Left ventricle myocardium inferior (tissue), 1 donor: ENCODE results near the gene CCDC134. TPM values are rescaled to one million over a fixed set of nuclear protein-coding genes. Genes with fewer than 3 reads are reported as not detected.

Experiments
- DNase-seq: peaks from one replicate; pipeline ENCODE4 v3.0.0-alpha.2; 2020
- H3K27ac ChIP-seq: fragments of 200-600 bp; replicated peaks from 2 replicates; pipeline ENCODE4 v1.8.0; 2021
- H3K27me3 ChIP-seq: fragments of 200-600 bp; 2 replicates; pipeline ENCODE4 v1.8.0; 2021; ENCODE audit warnings: low read depth
- H3K36me3 ChIP-seq: fragments of 200-600 bp; 2 replicates; pipeline ENCODE4 v1.8.0; 2021
- H3K4me1 ChIP-seq: fragments of 200-600 bp; 2 replicates; pipeline ENCODE4 v1.8.0; 2021
- H3K4me3 ChIP-seq: fragments of 200-600 bp; 2 replicates; pipeline ENCODE4 v1.8.0; 2021; ENCODE audit warnings: mild to moderate bottlenecking, moderate library complexity
- H3K9me3 ChIP-seq: fragments of 200-600 bp; replicated peaks from 2 replicates; pipeline ENCODE4 v1.8.0; 2021
- intact Hi-C: fragments of 100-400 bp; cut with micrococcal nuclease; formaldehyde crosslinking; loops from one replicate; pipeline ENCODE4 v1.11.0; 2022
- total RNA-seq: library from RNA; stranded (reverse); fragmentation: NEBNext Ultra II Directional; extraction: Animal tissue kit (Norgen Biotek cat#: 25700); gene quantifications from one replicate; pipeline ENCODE4 v1.2.1, GENCODE V29; 2021
- TF ChIP-seq, protein P1 (sequence below): fragments of 200-600 bp; IDR thresholded peaks from 2 replicates; pipeline ENCODE4 v1.8.0; 2021; ENCODE audit warnings: antibody characterized with exemption, mild to moderate bottlenecking, borderline replicate concordance
- donor health status: DM: no; HTN: yes; CAD: no; lungs with severe emphysema.

The CCDC134 gene
- total RNA-seq, 1 donor from 2014 or later: 3.9 TPM

DNA sequence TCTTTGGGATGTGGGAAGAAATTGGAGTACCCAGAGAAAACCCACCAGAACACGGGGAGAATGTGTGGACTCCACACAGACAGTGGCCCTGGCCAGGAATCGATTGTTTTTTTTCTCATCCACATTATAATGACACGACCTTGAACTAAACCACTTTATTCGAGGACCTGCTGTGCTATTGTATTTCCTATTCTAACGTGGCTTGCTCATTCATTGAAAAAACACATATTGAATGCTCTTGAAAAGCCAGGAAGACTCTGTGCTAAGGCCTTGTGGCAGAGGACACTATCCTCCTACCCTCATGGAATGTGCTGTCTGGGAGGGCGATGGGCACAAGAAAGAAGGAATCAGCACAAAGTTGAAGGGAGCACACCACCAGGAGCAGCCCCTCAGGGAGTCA lies 23.3 kb downstream of the CCDC134 start:
- no peaks in the 10 kb centered on the region for H3K36me3 ChIP-seq
- H3K4me3 ChIP-seq: no peak overlapping the region
- peaks cover 28% of the 10 kb centered on the region for H3K4me1 ChIP-seq
- intact Hi-C loops: loop anchor here (5.0 kb wide), 1 partner anchor 119 kb away; no protein-coding TSS in a partner anchor
- no peak overlapping the region for H3K27ac ChIP-seq
- no peak for DNase-seq
- no peaks in the 10 kb centered on the region for H3K27me3 ChIP-seq
- no peaks in the 10 kb centered on the region for H3K9me3 ChIP-seq
- TF ChIP-seq, protein P1, sequence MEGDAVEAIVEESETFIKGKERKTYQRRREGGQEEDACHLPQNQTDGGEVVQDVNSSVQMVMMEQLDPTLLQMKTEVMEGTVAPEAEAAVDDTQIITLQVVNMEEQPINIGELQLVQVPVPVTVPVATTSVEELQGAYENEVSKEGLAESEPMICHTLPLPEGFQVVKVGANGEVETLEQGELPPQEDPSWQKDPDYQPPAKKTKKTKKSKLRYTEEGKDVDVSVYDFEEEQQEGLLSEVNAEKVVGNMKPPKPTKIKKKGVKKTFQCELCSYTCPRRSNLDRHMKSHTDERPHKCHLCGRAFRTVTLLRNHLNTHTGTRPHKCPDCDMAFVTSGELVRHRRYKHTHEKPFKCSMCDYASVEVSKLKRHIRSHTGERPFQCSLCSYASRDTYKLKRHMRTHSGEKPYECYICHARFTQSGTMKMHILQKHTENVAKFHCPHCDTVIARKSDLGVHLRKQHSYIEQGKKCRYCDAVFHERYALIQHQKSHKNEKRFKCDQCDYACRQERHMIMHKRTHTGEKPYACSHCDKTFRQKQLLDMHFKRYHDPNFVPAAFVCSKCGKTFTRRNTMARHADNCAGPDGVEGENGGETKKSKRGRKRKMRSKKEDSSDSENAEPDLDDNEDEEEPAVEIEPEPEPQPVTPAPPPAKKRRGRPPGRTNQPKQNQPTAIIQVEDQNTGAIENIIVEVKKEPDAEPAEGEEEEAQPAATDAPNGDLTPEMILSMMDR: no peak

DNA sequence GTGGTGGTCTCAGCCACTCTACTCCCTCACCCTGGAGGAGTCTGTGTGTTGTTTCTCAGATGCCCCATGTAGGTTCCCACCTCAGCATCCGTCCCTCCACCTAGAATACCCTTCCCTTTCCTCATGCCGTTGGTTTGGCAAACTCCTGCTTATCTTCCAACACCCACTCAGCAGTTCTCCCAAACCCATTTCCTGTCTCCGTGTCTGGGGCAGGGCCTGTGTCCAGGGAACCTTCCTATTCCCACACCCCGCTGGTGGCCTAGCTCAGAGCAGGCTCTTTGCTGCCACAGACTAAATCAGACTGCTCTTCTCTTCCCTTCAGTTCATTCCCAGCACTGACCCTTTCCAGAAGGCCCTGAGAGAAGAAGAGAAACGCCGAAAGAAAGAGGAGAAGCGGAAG lies 24.9 kb downstream of the CCDC134 start:
- intact Hi-C loops: no loop called here
- peak; percentile 27 for DNase-seq
- peaks cover 28% of the 10 kb centered on the region for H3K4me1 ChIP-seq
- no peaks in the 10 kb centered on the region for H3K9me3 ChIP-seq
- H3K27me3 ChIP-seq: no peaks in the 10 kb centered on the region
- no peak overlapping the region for H3K4me3 ChIP-seq
- H3K36me3 ChIP-seq: no peaks in the 10 kb centered on the region
- H3K27ac ChIP-seq: peak overlapping the region; percentile 75
- TF ChIP-seq, protein P1: no peak

DNA sequence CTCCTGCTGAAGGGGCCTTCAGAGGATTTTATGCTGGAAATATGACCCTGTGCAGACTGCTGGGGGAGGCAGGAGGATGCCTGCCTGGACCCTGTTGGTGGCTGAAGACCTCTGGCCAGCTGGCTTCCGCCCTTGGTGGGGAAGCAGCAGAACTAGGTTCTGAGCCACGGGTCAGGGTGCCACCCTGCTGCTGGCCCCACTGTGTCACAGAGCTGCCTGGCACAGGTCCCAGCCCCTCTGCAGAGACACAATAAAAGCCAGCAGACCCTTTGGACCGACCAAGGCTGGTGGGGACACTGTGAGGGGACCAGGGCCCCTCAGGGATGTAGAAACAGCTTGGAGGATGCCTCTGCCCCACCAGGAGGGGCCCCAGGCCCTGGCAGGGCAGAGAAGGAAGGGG lies 25.5 kb downstream of the CCDC134 start:
- intact Hi-C loops: no loop called here
- H3K27ac ChIP-seq: peak overlapping the region; percentile 75
- TF ChIP-seq, protein P1: no peak
- no peaks in the 10 kb centered on the region for H3K36me3 ChIP-seq
- H3K4me1 ChIP-seq: peaks cover 28% of the 10 kb centered on the region
- H3K9me3 ChIP-seq: no peaks in the 10 kb centered on the region
- H3K4me3 ChIP-seq: no peak overlapping the region
- H3K27me3 ChIP-seq: no peaks in the 10 kb centered on the region
- peak; percentile 22 for DNase-seq

DNA sequence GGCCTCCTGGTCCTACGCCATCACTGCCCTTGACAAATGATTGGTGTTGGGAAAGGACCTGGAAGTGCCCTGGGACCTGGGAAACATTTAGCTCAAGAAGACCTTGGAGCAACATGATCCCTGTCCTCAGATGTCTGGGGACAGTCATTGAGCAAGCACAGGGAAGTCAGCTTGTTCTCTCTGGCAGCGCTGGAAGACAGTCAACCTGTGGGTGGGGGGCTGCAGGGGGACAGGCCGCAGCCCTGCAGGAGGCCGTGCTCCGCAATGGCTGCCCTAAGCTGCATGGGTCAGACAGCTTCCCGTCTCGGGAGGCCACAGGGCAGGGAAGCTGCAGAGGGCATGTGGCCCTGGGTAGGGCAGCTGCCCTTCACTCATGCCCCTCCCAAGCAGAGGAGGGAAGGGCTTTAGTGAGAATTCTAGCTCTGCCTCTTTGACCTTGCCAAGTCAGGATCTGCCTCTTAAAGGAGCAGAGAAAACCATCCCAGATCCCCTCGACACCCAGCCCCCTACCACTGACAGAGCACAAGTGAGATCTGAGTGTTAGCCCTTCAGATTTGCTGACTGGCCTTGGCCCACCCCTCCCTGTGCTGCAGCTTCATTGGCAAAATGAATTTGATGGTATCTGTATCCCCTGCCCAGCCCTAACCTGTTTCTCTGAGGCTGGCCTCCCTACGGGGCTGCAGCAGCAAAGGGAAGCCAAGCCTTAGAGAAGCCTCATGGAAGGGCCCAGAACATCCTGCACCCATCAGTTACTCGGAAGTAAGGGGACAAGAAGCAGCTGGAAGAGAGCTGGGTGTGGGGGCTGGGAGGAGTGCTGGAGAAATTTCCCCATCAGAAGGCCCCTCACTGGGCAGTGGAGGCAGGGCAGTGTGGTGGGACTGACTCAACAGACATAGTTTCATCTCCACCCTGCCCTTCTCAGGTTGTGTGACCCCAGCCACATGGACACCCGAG lies 26.2 kb downstream of the CCDC134 start:
- Histone ChIP-seq H3K9me3 (no peaks in the 10 kb centered on the region), H3K36me3 (no peaks in the 10 kb centered on the region), H3K27me3 (no peaks in the 10 kb centered on the region), H3K27ac (peak overlapping the region; percentile 75), H3K4me3 (no peak overlapping the region), H3K4me1 (peaks cover 28% of the 10 kb centered on the region)
- intact Hi-C loops: no loop called here
- TF ChIP-seq, protein P1: no peak
- no peak for DNase-seq

DNA sequence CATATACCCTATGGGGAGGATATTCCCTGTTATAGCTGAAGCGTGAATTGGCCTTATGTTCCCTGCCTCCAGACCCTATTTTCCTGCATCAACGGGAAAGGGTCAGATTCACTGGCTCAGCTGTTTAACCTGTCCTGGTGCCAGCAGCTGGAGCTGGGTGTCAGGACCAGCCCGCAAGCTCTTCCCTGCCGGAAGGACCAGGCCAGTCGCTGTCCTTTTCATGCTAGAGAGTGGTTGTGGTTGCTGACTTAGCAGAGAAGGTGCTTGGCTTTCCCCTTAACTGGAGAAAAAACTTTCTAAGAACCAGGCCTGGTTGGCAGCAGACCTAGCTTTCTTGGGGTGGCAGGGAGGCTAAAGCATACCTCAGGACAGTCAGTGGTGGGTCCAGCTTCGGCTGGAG lies 27.2 kb downstream of the CCDC134 start:
- H3K27ac ChIP-seq: peak overlapping the region; percentile 75

More for the DNA sequence above, 27.2 kb downstream of the CCDC134 start:
- no peaks in the 10 kb centered on the region for H3K27me3 ChIP-seq
- H3K4me3 ChIP-seq: no peak overlapping the region
- H3K4me1 ChIP-seq: peaks cover 36% of the 10 kb centered on the region
- intact Hi-C loops: no loop called here
- H3K9me3 ChIP-seq: no peaks in the 10 kb centered on the region
- no peak for DNase-seq
- TF ChIP-seq, protein P1: no peak
- H3K36me3 ChIP-seq: no peaks in the 10 kb centered on the region
